Astrocyte (in vitro differentiated cells and primary cell): ENCODE measurements around the gene PPP3CA. TPM values are rescaled to one million over a fixed set of nuclear protein-coding genes. Genes with fewer than 3 reads are reported as not detected.

Experiments
- DNase-seq: peaks from one replicate; pipeline ENCODE4 v3.0.0-alpha.2; 2010; ENCODE audit warnings: low read depth
- FAIRE-seq: peaks from 2 replicates; lab custom pipeline; 2011; peaks lifted over from hg19 to GRCh38; lab: Jason Lieb, UNC
- H2AFZ ChIP-seq: 2 replicates; pipeline ENCODE4 v1.6.0; 2012; ENCODE audit warnings: low read depth, low read length, inconsistent platforms
- H3K27ac ChIP-seq: 2 replicates; pipeline ENCODE4 v1.5.1; 2011; ENCODE audit warnings: low read depth, low read length, inconsistent platforms
- H3K27me3 ChIP-seq: 2 replicates; pipeline ENCODE4 v1.6.0; 2011; ENCODE audit warnings: low read length, inconsistent platforms; ENCODE audit not compliant: insufficient read depth
- H3K36me3 ChIP-seq: 2 replicates; pipeline ENCODE4 v1.5.1; 2011; ENCODE audit warnings: low read length, inconsistent platforms; ENCODE audit not compliant: insufficient read depth
- H3K4me1 ChIP-seq: 2 replicates; pipeline ENCODE4 v1.5.1; 2011; ENCODE audit warnings: low read length, inconsistent platforms; ENCODE audit not compliant: insufficient read depth
- H3K4me2 ChIP-seq: 2 replicates; pipeline ENCODE4 v1.6.0; 2012; ENCODE audit warnings: low read length, inconsistent platforms
- H3K4me3 ChIP-seq: 2 replicates; pipeline ENCODE4 v1.5.1; 2011; ENCODE audit warnings: low read depth, mild to moderate bottlenecking, low read length, inconsistent platforms; ENCODE audit not compliant: insufficient read depth
- H3K79me2 ChIP-seq: 2 replicates; pipeline ENCODE4 v1.6.0; 2012; ENCODE audit warnings: mild to moderate bottlenecking, low read length, inconsistent platforms; ENCODE audit not compliant: insufficient read depth
- H3K9ac ChIP-seq: 2 replicates; pipeline ENCODE4 v1.6.0; 2012; ENCODE audit warnings: mild to moderate bottlenecking, low read length, inconsistent platforms
- H3K9me3 ChIP-seq: 2 replicates; pipeline ENCODE4 v1.5.1; 2012; ENCODE audit warnings: low read depth, mild to moderate bottlenecking, low read length, inconsistent platforms; ENCODE audit not compliant: insufficient read depth
- H4K20me1 ChIP-seq: 2 replicates; pipeline ENCODE4 v1.6.0; 2012; ENCODE audit warnings: low read length, inconsistent platforms; ENCODE audit not compliant: insufficient read depth
- H3K27ac Mint-ChIP-seq: one replicate; pipeline ENCODE4 v1.8.0; 2021; ENCODE audit warnings: mild to moderate bottlenecking, mixed read lengths; ENCODE audit not compliant: unreplicated experiment
- H3K27me3 Mint-ChIP-seq: one replicate; pipeline ENCODE4 v1.8.0; 2021; ENCODE audit warnings: low read depth, mixed read lengths; ENCODE audit not compliant: unreplicated experiment
- H3K36me3 Mint-ChIP-seq: one replicate; pipeline ENCODE4 v1.8.0; 2021; ENCODE audit warnings: low read depth, mixed read lengths; ENCODE audit not compliant: unreplicated experiment
- H3K4me1 Mint-ChIP-seq: one replicate; pipeline ENCODE4 v1.8.0; 2021; ENCODE audit warnings: low read depth, mixed read lengths; ENCODE audit not compliant: unreplicated experiment
- H3K4me3 Mint-ChIP-seq: one replicate; pipeline ENCODE4 v1.8.0; 2021; ENCODE audit warnings: mild to moderate bottlenecking, moderate library complexity, mixed read lengths; ENCODE audit not compliant: unreplicated experiment
- H3K9me3 Mint-ChIP-seq: one replicate; pipeline ENCODE4 v1.8.0; 2021; ENCODE audit warnings: mild to moderate bottlenecking, mixed read lengths; ENCODE audit not compliant: unreplicated experiment
- EZH2 ChIP-seq: IDR thresholded peaks from 2 replicates; pipeline ENCODE4 v1.6.1; 2012; ENCODE audit warnings: mild to moderate bottlenecking, low read length, inconsistent platforms; ENCODE audit not compliant: insufficient read depth
- total RNA-seq: library from RNA; stranded (reverse); gene quantifications from 2 replicates; pipeline ENCODE4 v1.2.1, GENCODE V29; 2021
- TF ChIP-seq, protein P1 (sequence below): IDR thresholded peaks from 2 replicates; pipeline ENCODE4 v1.5.1; 2011; ENCODE audit warnings: low read depth, mild to moderate bottlenecking, inconsistent platforms, low read length, moderate library complexity; ENCODE audit not compliant: insufficient read depth

The PPP3CA gene
- total RNA-seq, 1 donor from 2014 or later: 101 TPM

DNA sequence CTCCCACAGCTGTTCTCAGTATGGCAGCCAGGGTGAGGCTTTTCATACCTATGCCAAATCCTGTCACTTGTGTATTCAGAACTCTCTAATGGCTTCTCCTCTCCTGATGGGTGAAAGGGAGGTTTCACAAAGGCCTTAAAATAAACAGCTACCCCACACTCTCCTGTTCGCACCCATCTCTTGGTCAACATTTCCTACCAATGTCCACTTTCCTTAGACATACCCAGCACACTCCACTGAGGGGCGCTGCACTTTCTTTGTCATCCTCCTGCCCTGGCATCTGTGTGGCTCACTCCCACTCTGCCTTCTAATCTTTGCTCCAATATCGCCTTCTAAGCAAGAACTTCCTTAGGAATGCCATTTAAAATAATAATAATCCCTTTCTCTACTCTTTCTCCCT is 313.3 kb downstream of the PPP3CA start:
- H3K4me1 Mint-ChIP-seq: peaks cover 21% of the 10 kb centered on the region
- H3K27me3 Mint-ChIP-seq: no peaks in the 10 kb centered on the region
- H3K4me1 ChIP-seq: no peaks in the 10 kb centered on the region
- no peaks in the 10 kb centered on the region for H3K9me3 ChIP-seq
- no peaks in the 10 kb centered on the region for H4K20me1 ChIP-seq
- H3K36me3 Mint-ChIP-seq: peaks cover 10% of the 10 kb centered on the region
- no peak overlapping the region for H3K4me3 ChIP-seq
- H3K36me3 ChIP-seq: peaks cover 6% of the 10 kb centered on the region
- H3K27me3 ChIP-seq: no peaks in the 10 kb centered on the region
- no peak overlapping the region for H3K4me3 Mint-ChIP-seq
- H3K9me3 Mint-ChIP-seq: no peaks in the 10 kb centered on the region
- FAIRE-seq (no peak), DNase-seq (no peak)
- TF ChIP-seq, protein P1, sequence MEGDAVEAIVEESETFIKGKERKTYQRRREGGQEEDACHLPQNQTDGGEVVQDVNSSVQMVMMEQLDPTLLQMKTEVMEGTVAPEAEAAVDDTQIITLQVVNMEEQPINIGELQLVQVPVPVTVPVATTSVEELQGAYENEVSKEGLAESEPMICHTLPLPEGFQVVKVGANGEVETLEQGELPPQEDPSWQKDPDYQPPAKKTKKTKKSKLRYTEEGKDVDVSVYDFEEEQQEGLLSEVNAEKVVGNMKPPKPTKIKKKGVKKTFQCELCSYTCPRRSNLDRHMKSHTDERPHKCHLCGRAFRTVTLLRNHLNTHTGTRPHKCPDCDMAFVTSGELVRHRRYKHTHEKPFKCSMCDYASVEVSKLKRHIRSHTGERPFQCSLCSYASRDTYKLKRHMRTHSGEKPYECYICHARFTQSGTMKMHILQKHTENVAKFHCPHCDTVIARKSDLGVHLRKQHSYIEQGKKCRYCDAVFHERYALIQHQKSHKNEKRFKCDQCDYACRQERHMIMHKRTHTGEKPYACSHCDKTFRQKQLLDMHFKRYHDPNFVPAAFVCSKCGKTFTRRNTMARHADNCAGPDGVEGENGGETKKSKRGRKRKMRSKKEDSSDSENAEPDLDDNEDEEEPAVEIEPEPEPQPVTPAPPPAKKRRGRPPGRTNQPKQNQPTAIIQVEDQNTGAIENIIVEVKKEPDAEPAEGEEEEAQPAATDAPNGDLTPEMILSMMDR: no peak
- no peak for TF ChIP-seq EZH2
- H2AFZ ChIP-seq: no peak overlapping the region
- no peak overlapping the region for H3K4me2 ChIP-seq
- H3K79me2 ChIP-seq: no peaks in the 10 kb centered on the region
- no peak overlapping the region for H3K27ac Mint-ChIP-seq
- H3K9ac ChIP-seq: no peak overlapping the region
- H3K27ac ChIP-seq: no peak overlapping the region

DNA sequence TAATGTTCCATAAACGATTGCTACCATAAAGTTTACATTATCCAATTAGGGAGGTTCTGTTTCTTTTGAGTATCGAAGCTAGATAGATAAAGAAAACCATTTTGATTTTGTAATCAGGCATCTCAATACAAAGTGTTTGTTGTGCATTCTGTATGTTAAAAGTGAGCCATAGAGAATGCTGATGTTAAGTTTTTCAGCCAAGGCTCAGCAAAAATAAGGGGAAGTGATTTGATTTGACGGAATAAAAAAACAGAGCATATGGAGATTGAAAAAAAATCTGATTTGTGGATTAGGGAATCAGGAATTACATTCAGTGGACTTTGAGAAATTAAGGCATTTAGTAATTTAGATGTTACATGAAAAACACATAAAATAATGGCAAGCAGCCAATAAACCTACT is 314.8 kb downstream of the PPP3CA start:
- H3K9me3 ChIP-seq: no peaks in the 10 kb centered on the region
- H3K4me3 ChIP-seq: no peak overlapping the region
- H2AFZ ChIP-seq: no peak overlapping the region
- no peaks in the 10 kb centered on the region for H3K27me3 ChIP-seq
- H3K27ac Mint-ChIP-seq: no peak overlapping the region
- no peaks in the 10 kb centered on the region for H3K27me3 Mint-ChIP-seq
- no peaks in the 10 kb centered on the region for H3K79me2 ChIP-seq
- DNase-seq (no peak), FAIRE-seq (no peak)
- H3K36me3 ChIP-seq: peaks cover 2% of the 10 kb centered on the region
- H3K36me3 Mint-ChIP-seq: peaks cover 10% of the 10 kb centered on the region
- H4K20me1 ChIP-seq: no peaks in the 10 kb centered on the region
- no peaks in the 10 kb centered on the region for H3K9me3 Mint-ChIP-seq
- H3K4me1 ChIP-seq: no peaks in the 10 kb centered on the region
- H3K4me2 ChIP-seq: no peak overlapping the region
- H3K4me1 Mint-ChIP-seq: peaks cover 14% of the 10 kb centered on the region
- no peak overlapping the region for H3K27ac ChIP-seq
- H3K9ac ChIP-seq: no peak overlapping the region
- TF ChIP-seq EZH2: no peak
- TF ChIP-seq, protein P1: no peak
- no peak overlapping the region for H3K4me3 Mint-ChIP-seq

DNA sequence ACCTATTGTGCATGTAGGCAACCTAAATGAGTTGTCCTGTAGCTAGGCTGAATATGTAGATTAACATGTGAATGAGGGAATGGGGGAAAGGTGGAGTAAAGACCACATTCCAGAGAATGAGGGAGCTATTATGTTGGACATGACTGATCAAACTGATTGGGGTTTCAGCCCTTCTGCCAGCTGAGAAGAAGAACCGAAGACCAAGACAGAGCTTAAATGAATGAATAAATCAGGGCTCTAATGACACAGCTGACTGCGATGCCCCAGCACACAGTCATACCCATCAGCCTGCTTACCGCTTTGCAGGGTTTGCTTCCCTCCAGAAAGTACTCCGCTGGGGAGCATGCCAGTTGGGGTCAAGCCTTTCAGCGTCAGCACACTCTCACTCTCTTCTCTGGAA is 315.4 kb downstream of the PPP3CA start:
- H3K4me2 ChIP-seq: no peak overlapping the region
- DNase-seq (no peak), FAIRE-seq (no peak)
- no peaks in the 10 kb centered on the region for H4K20me1 ChIP-seq
- H3K27ac ChIP-seq: no peak overlapping the region
- H3K27me3 ChIP-seq: no peaks in the 10 kb centered on the region
- no peak overlapping the region for H3K9ac ChIP-seq
- no peaks in the 10 kb centered on the region for H3K27me3 Mint-ChIP-seq
- no peaks in the 10 kb centered on the region for H3K79me2 ChIP-seq
- no peaks in the 10 kb centered on the region for H3K9me3 Mint-ChIP-seq
- no peaks in the 10 kb centered on the region for H3K9me3 ChIP-seq
- H3K27ac Mint-ChIP-seq: no peak overlapping the region
- no peak overlapping the region for H3K4me3 ChIP-seq
- peaks cover 2% of the 10 kb centered on the region for H3K36me3 ChIP-seq
- no peak for TF ChIP-seq EZH2
- TF ChIP-seq, protein P1: no peak
- no peak overlapping the region for H2AFZ ChIP-seq
- no peaks in the 10 kb centered on the region for H3K4me1 ChIP-seq
- H3K36me3 Mint-ChIP-seq: peaks cover 10% of the 10 kb centered on the region
- H3K4me3 Mint-ChIP-seq: no peak overlapping the region
- H3K4me1 Mint-ChIP-seq: peaks cover 9% of the 10 kb centered on the region
